Gastroesophageal sphincter (tissue), 4 donors: Measurements from ENCODE around the gene PXYLP1. TPM values are rescaled to one million over a fixed set of nuclear protein-coding genes. Genes with fewer than 3 reads are reported as not detected.
"Not testable (repeated sequence)": the region's sequence is repeated elsewhere in the genome, so short reads cannot be mapped to it uniquely, and the experiment has no call there.

Source experiments
- ATAC-seq: fragments of 150-250 bp; one replicate; pipeline ENCODE4 v1.9.1; 2016; ENCODE audit warnings: mild to moderate bottlenecking, moderate library complexity
- H3K27ac ChIP-seq, 4 donors: fragments of 200-600 bp; sonication (generic) in 3 of 4; 1 replicate in 3 of 4; 2 replicates in 1 of 4; pipeline ENCODE4 v1.5.1; 2016 to 2019
- H3K27me3 ChIP-seq: fragments of 200-600 bp; sonication (generic); one replicate; pipeline ENCODE4 v1.5.1; 2019
- H3K36me3 ChIP-seq, 2 donors: fragments of 200-600 bp; sonication (generic); one replicate each; pipeline ENCODE4 v1.5.1; 2019; ENCODE audit warnings: control low read depth in 1 of 2
- H3K4me1 ChIP-seq, 3 donors: fragments of 200-600 bp; sonication (generic); 1 replicate in 2 of 3; 2 replicates in 1 of 3; pipeline ENCODE4 v1.5.1; 2016 to 2019; ENCODE audit warnings: control low read depth in 2 of 3
- H3K4me3 ChIP-seq, 2 donors: fragments of 200-600 bp; sonication (generic); one replicate each; pipeline ENCODE4 v1.5.1; 2019; ENCODE audit warnings: mild to moderate bottlenecking in 1 of 2, moderate library complexity in 1 of 2
- H3K9me3 ChIP-seq, 3 donors: fragments of 200-600 bp; sonication (generic); one replicate each; pipeline ENCODE4 v1.5.1; 2017 to 2019; ENCODE audit warnings: control low read depth in 2 of 3
- EP300 ChIP-seq: sonication (generic); formaldehyde crosslinking; IDR thresholded peaks from one replicate; pipeline ENCODE4 v1.6.1; 2017; ENCODE audit warnings: antibody characterized with exemption, mild to moderate bottlenecking
- POLR2A ChIP-seq, 2 donors: fragments of 450-650 bp; IDR thresholded peaks; one replicate each; pipeline ENCODE4 v1.6.1; 2017; ENCODE audit warnings: antibody characterized with exemption in 2 of 2, mild to moderate bottlenecking in 2 of 2, moderate library complexity in 1 of 2
- POLR2AphosphoS5 ChIP-seq: sonication (generic); formaldehyde crosslinking; IDR thresholded peaks from one replicate; pipeline ENCODE4 v1.6.1; 2017; ENCODE audit warnings: antibody characterized with exemption
- WGBS, 2 donors: methylation state at CpG; one replicate each; pipeline ENCODE4 v1.1.5; 2018; ENCODE audit warnings: low coverage in 1 of 2; 5-methylcytosine and 5-hydroxymethylcytosine counted together
- total RNA-seq, 4 donors: library from RNA; depleted of rRNA; stranded (reverse); fragments of >200 nt; gene quantifications; one replicate each; pipeline ENCODE4 v1.1.0, GENCODE V29; 2016
- TF ChIP-seq, protein P1 (sequence below), 4 experiments: fragments of 200-600 bp in 2 of 4; fragments of 450-650 bp in 2 of 4; sonication (generic) in 1 of 4; IDR thresholded peaks; one replicate each; pipeline ENCODE4 v1.5.1; 2017 to 2019; ENCODE audit warnings: antibody characterized with exemption in 4 of 4, mild to moderate bottlenecking in 2 of 4, moderate library complexity in 2 of 4

PXYLP1 gene
- total RNA-seq, 4 donors from 2014 or later, result 6.5 to 16.9 (median 10.0) TPM

DNA sequence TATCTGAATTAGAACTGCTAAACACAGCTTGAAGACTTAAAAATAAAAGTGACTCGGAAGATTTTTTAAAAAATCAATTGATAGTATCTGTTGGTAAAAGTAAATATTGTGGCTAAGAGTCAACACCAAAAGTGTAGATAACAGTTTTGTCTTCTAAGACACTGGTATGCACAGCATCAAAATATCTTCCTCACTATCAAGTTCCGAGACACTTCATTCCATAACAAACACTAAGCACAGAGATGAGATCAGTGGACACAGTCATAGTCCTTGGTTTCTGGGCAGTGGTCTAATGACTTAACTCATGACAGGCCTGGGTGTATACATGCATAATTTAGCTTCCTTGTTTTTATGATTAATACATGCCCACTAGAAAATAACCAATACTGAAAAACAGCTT lies 63.2 kb downstream of the PXYLP1 start:
- no peak for ATAC-seq
- no peaks in the 10 kb centered on the region for H3K9me3 ChIP-seq

DNA sequence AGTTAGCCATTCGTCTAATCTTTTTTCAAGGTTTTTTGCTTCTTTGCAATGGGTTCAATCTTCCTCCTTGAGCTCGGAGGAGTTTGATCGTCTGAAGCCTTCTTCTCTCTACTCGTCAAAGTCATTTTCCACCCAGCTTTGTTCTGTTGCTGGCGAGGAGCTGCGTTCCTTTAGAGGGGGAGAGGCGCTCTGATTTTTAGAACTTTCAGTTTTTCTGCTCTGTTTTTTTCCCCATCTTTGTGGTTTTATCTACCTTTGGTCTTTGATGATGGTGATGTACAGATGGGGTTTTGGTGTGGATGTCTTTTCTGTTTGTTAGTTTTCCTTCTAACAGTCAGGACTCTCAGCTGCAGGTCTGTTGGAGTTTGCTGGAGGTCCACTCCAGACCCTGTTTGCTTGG lies 68.8 kb downstream of the PXYLP1 start:
- 96 to 98% methylated on average over 3 to 5 of the region's 7 CpGs for WGBS, 2 donors
- not testable (repeated sequence) for H3K27me3 ChIP-seq, ATAC-seq, H3K36me3 ChIP-seq, H3K4me1 ChIP-seq, H3K9me3 ChIP-seq, H3K27ac ChIP-seq, H3K4me3 ChIP-seq

More for the DNA sequence above, 63.2 kb downstream of the PXYLP1 start:
- 43 to 46% methylated on average over 2 of the region's 2 CpGs for WGBS, 2 donors
- Histone ChIP-seq H3K4me1 (peaks cover 0 to 14% (median 0%) of the 10 kb centered on the region in 3 donors), H3K27me3 (no peaks in the 10 kb centered on the region), H3K4me3 (peak overlapping the region; percentile 27 to 32), H3K27ac (peak overlapping the region in 1 of 4 donors; percentile 43), H3K36me3 (peaks cover 0 to 15% of the 10 kb centered on the region in 2 donors)
- TF ChIP-seq, protein P1, sequence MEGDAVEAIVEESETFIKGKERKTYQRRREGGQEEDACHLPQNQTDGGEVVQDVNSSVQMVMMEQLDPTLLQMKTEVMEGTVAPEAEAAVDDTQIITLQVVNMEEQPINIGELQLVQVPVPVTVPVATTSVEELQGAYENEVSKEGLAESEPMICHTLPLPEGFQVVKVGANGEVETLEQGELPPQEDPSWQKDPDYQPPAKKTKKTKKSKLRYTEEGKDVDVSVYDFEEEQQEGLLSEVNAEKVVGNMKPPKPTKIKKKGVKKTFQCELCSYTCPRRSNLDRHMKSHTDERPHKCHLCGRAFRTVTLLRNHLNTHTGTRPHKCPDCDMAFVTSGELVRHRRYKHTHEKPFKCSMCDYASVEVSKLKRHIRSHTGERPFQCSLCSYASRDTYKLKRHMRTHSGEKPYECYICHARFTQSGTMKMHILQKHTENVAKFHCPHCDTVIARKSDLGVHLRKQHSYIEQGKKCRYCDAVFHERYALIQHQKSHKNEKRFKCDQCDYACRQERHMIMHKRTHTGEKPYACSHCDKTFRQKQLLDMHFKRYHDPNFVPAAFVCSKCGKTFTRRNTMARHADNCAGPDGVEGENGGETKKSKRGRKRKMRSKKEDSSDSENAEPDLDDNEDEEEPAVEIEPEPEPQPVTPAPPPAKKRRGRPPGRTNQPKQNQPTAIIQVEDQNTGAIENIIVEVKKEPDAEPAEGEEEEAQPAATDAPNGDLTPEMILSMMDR (IDR thresholded peaks at IDR 0.05), result no peak
- TF ChIP-seq POLR2AphosphoS5, result no peak
- TF ChIP-seq EP300, result no peak
- TF ChIP-seq POLR2A (IDR thresholded peaks at IDR 0.05), result no peak

- no peak for TF ChIP-seq POLR2AphosphoS5
- no peak for TF ChIP-seq EP300
- TF ChIP-seq, protein P1 (IDR thresholded peaks at IDR 0.05), result no peak
- no peak for TF ChIP-seq POLR2A (IDR thresholded peaks at IDR 0.05)
- ATAC-seq, result peak; percentile 61
- no peaks in the 10 kb centered on the region for H3K9me3 ChIP-seq
- no peaks in the 10 kb centered on the region for H3K4me1 ChIP-seq
- peak overlapping the region in 1 of 4 donors; percentile 4 for H3K27ac ChIP-seq
- H3K4me3 ChIP-seq, result no peak overlapping the region
- H3K36me3 ChIP-seq, result no peaks in the 10 kb centered on the region
- H3K27me3 ChIP-seq, result no peaks in the 10 kb centered on the region
- WGBS, 2 donors, result 50 to 83% methylated on average over 2 to 6 of the region's 7 CpGs
Measured at GRCh38 chr3:141302364-141303141, 70.9 kb downstream of the PXYLP1 start.

DNA sequence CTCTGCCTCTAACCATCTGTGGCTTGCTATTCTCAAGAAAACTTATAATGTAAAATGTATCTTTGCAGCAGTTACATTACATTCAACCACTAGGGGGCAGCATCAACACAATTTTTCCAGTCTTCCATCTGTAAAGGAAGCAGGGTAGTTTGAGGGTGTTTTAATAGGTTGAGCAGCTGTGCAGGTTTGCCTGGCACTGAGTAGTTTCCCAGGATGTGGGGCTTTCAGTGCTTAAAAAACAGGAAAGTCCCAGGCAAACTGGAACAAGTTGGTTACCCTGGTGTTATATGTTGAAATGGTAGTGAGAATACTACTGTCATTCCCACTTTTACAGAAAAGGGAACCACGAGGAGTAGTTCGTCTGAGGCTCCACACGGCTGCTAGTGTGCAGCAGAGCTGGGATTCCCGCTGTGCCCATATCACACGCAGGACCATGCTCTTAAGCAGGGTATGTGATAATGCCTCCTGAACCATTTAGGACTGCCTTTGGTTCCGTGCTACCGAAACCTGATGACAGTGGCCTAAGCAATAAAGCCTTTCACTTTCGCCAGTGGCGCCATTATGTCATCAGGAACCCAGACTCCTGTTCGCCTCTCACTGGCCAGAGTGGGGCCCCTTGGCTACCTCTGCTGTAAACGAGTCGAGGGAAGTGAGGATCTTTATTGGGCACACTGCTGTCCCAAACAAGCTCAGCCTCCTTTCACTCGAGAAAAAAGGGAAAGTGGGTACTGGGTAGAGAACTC lies 72.0 kb downstream of the PXYLP1 start:
- no peaks in the 10 kb centered on the region for H3K36me3 ChIP-seq
- ATAC-seq, result peak; percentile 66
- H3K4me3 ChIP-seq, result no peak overlapping the region
- no peaks in the 10 kb centered on the region for H3K27me3 ChIP-seq
- 52 to 72% methylated on average over 9 to 12 of the region's 13 CpGs for WGBS, 2 donors
- no peak overlapping the region for H3K27ac ChIP-seq
- H3K4me1 ChIP-seq, result peaks cover 0 to 4% (median 0%) of the 10 kb centered on the region in 3 donors
- TF ChIP-seq, protein P1 (IDR thresholded peaks at IDR 0.05), result peak; percentile 77 to 91 (median 78)
- no peak for TF ChIP-seq EP300
- H3K9me3 ChIP-seq, result no peaks in the 10 kb centered on the region

- no peaks in the 10 kb centered on the region for H3K27me3 ChIP-seq
- no peaks in the 10 kb centered on the region for H3K36me3 ChIP-seq
- no peak for TF ChIP-seq EP300
- no peak for TF ChIP-seq POLR2A (IDR thresholded peaks at IDR 0.05)
- TF ChIP-seq, protein P1 (IDR thresholded peaks at IDR 0.05), result no peak
- TF ChIP-seq POLR2AphosphoS5, result no peak
- ATAC-seq, result no peak
- peaks cover 0 to 7% (median 0%) of the 10 kb centered on the region in 3 donors for H3K4me1 ChIP-seq
- no peak overlapping the region for H3K27ac ChIP-seq
- no peaks in the 10 kb centered on the region for H3K9me3 ChIP-seq
- no peak overlapping the region for H3K4me3 ChIP-seq
Measured at GRCh38 chr3:141305436-141305835, 73.8 kb downstream of the PXYLP1 start.
